ENCODE data around the gene OR5F1.

OR5F1 gene

GRCh38 chr11:55994525-55994924 lies at the start of gene OR5F1:
OR5F1 (minus strand) TSS chr11:55994625; CDS start chr11:55994625, 0 bp downstream.
- DNase-seq (ENCODE audit: low read depth) = no peak
- H3K4me3 ChIP-seq (ENCODE audit: low read length) = no peak within 1 kb of the TSS
- TF ChIP-seq, protein P1, sequence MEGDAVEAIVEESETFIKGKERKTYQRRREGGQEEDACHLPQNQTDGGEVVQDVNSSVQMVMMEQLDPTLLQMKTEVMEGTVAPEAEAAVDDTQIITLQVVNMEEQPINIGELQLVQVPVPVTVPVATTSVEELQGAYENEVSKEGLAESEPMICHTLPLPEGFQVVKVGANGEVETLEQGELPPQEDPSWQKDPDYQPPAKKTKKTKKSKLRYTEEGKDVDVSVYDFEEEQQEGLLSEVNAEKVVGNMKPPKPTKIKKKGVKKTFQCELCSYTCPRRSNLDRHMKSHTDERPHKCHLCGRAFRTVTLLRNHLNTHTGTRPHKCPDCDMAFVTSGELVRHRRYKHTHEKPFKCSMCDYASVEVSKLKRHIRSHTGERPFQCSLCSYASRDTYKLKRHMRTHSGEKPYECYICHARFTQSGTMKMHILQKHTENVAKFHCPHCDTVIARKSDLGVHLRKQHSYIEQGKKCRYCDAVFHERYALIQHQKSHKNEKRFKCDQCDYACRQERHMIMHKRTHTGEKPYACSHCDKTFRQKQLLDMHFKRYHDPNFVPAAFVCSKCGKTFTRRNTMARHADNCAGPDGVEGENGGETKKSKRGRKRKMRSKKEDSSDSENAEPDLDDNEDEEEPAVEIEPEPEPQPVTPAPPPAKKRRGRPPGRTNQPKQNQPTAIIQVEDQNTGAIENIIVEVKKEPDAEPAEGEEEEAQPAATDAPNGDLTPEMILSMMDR (conservative IDR thresholded peaks at IDR 0.05; ENCODE audit: low read length) = no peak

- H3K4me3 ChIP-seq (ENCODE audit: low read length) = no peak within 1 kb of the TSS
- TF ChIP-seq, protein P1 (conservative IDR thresholded peaks at IDR 0.05; ENCODE audit: low read length) = no peak
- no peak for DNase-seq (ENCODE audit: low read depth)
These were observed 32.9 kb upstream of the OR5F1 start, which contains the start of gene OR5AS1 for GRCh38 chr11:56027354-56027753. OR5AS1 (plus strand) TSS chr11:56027654; CDS start chr11:56030419, 2,765 bp downstream.

DNA sequence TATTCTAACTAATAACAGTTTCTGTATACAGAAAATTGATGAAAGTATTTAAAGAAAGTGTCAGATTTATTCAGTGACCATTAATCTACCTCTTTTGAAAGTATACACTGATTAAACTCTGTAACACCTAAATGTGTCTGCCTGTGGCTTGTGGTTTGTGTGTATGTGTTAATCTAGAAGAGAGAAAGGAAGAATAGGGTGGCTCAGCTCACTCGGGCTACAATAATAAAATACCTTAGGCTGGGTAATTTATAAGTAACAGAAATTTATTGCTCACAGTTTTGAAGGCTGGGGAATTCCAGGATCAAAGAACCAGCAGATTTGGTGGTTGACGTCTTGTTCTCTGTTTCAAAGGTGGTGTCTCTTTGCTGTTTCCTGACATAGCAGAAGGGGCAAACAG lies 19.4 kb upstream of the OR5F1 start:
- no peak for DNase-seq (ENCODE audit: low read depth)
- TF ChIP-seq, protein P1 (conservative IDR thresholded peaks at IDR 0.05; ENCODE audit: low read length) = no peak

GRCh38 chr11:56010716-56011115 lies 16.3 kb upstream of the OR5F1 start:
- TF ChIP-seq, protein P1 (conservative IDR thresholded peaks at IDR 0.05; ENCODE audit: low read length) = no peak

More for the DNA sequence above, 19.4 kb upstream of the OR5F1 start:
- H3K4me3 ChIP-seq (ENCODE audit: low read length) = no peak overlapping the region

DNA sequence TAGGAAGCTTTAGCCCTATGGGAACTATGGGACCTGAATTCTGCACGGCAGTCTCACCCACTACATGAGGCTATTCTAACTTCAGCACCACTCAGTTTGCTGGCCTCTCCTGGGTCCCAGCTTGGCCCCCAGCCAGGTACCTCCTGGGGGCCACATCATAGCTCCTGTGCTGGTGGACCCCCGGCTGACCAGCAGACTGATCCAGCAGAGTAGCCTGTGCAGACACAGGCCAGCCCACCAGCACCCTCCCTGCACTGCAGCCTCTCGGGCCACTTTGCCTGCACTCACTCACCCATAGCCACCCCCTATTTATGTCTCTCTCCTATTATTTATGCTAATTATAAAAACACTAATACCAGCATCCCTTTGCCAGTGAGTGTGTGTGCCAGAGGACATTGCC lies 23.5 kb downstream of the OR5F1 start:
- H3K4me3 ChIP-seq (ENCODE audit: low read length) = no peak overlapping the region
- TF ChIP-seq, protein P1 (conservative IDR thresholded peaks at IDR 0.05; ENCODE audit: low read length) = no peak
- DNase-seq (ENCODE audit: low read depth) = no peak

More at GRCh38 chr11:56010716-56011115, 16.3 kb upstream of the OR5F1 start:
- H3K4me3 ChIP-seq (ENCODE audit: low read length) = no peak overlapping the region
- no peak for DNase-seq (ENCODE audit: low read depth)

DNA sequence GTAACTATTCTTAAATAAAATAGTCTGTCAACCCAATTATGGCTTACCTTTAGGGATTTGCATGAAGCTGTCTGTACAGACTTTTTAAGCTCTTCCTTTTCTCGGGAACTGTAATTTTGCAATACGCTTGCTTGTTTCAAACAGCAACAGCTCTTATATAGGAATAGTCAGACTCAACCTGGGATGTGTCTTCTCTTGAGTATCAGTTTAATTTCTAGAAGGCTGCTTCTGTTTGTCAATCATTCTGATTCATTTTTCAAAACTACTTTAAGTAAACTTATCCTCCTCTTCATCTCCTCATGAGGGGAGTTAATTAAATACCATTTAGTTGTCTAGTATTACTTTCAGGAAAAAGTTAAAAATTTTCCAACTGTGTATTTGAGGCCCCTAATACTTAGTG lies 24.6 kb downstream of the OR5F1 start, which contains the start of gene OR10AG1:
TSS of gene OR10AG1 (minus strand) at position 101 of the 400 bp plus-strand sequence. CDS start at position 63, 38 bp downstream.
- no peak within 1 kb of the TSS for H3K4me3 ChIP-seq (ENCODE audit: low read length)
- TF ChIP-seq, protein P1 (conservative IDR thresholded peaks at IDR 0.05; ENCODE audit: low read length) = no peak
- no peak for DNase-seq (ENCODE audit: low read depth)

- H3K4me3 ChIP-seq (ENCODE audit: low read length) = no peak overlapping the region
- no peak for DNase-seq (ENCODE audit: low read depth)
- TF ChIP-seq, protein P1 (conservative IDR thresholded peaks at IDR 0.05; ENCODE audit: low read length) = no peak
These were observed 26.5 kb downstream of the OR5F1 start for GRCh38 chr11:55967914-55968313.
